K562 (cell line): ENCODE measurements around the gene ZNF546.

Experiments
- BHLHE40 ChIP-seq: IDR thresholded peaks from 2 replicates; pipeline ENCODE4 v1.6.1; 2011; ENCODE audit warnings: low read length, improper control_type of control experiment
- BRCA1 ChIP-seq, 2 experiments: fragments of 450-650 bp in 1 of 2; sonication (generic) in 1 of 2; formaldehyde crosslinking in 1 of 2; IDR thresholded peaks; 2 replicates each; pipeline versions ENCODE4 v1.5.0 to v1.6.1; 2017 to 2020; ENCODE audit warnings: mild to moderate bottlenecking in 1 of 2, missing genetic modification reagents in 1 of 2
- CBFB ChIP-seq: sonication (generic); formaldehyde crosslinking; IDR thresholded peaks from 2 replicates; pipeline ENCODE4 v1.4.0; 2020; ENCODE audit warnings: mild to moderate bottlenecking, missing genetic modification reagents
- ETS1 ChIP-seq: conservative IDR thresholded peaks from 2 replicates; pipeline ENCODE4 v1.6.1; 2011; ENCODE audit warnings: low read depth, mild to moderate bottlenecking, low read length; ENCODE audit not compliant: control insufficient read depth
- JUND ChIP-seq, 2 experiments: IDR thresholded peaks; 2 replicates in 1 of 2; 3 replicates in 1 of 2; pipeline ENCODE4 v1.6.1; 2011; ENCODE audit warnings: borderline replicate concordance in 2 of 2, low read depth in 2 of 2, low read length in 2 of 2, improper control_type of control experiment in 1 of 2, missing biosample characterization in 1 of 2, missing genetic modification characterization in 1 of 2, missing genetic modification reagents in 1 of 2
- MXD1 ChIP-seq: fragments of 250-450 bp; sonication (Bioruptor Pico); IDR thresholded peaks from 2 replicates; pipeline ENCODE4 v1.8.0; 2021; ENCODE audit warnings: borderline replicate concordance, mild to moderate bottlenecking, moderate library complexity; ENCODE audit not compliant: poor library complexity, severe bottlenecking
- RFX5 ChIP-seq: IDR thresholded peaks from 2 replicates; pipeline ENCODE4 v1.6.1; 2011; ENCODE audit warnings: low read depth, mild to moderate bottlenecking, improper control_type of control experiment, low read length
- SAP30 ChIP-seq: fragments of 200-600 bp; sonication (generic); IDR thresholded peaks from 2 replicates; pipeline ENCODE4 v1.6.1; 2012; ENCODE audit warnings: borderline replicate concordance, low read depth, mild to moderate bottlenecking, moderate library complexity, low read length, control low read depth, inconsistent platforms; ENCODE audit not compliant: insufficient read depth, poor library complexity, severe bottlenecking
- SIN3A ChIP-seq, 2 experiments: fragments of 150-350 bp in 1 of 2; IDR thresholded peaks; 2 replicates each; pipeline ENCODE4 v1.6.1; 2011 to 2016; ENCODE audit warnings: borderline replicate concordance in 2 of 2, low read depth in 2 of 2, low read length in 2 of 2, mild to moderate bottlenecking in 2 of 2, moderate library complexity in 2 of 2; ENCODE audit not compliant: control insufficient read depth in 1 of 2
- TF ChIP-seq, protein P1 (sequence below), 3 experiments: IDR thresholded peaks in 2 of 3; conservative IDR thresholded peaks in 1 of 3; 2 replicates each; pipeline ENCODE4 v1.5.1; 2011 to 2012; ENCODE audit warnings: low read length in 3 of 3, mild to moderate bottlenecking in 3 of 3, control low read depth in 2 of 3, improper control_type of control experiment in 1 of 3, inconsistent platforms in 1 of 3, low read depth in 1 of 3, mixed read lengths in 1 of 3, moderate library complexity in 1 of 3; ENCODE audit not compliant: insufficient read depth in 2 of 3
- TF ChIP-seq, protein P2 (sequence below): fragments of 250-450 bp; sonication (Bioruptor Pico); IDR thresholded peaks from 2 replicates; pipeline ENCODE4 v1.4.0; 2020; ENCODE audit warnings: mild to moderate bottlenecking, moderate library complexity
- TF ChIP-seq, protein P3 (sequence below): sonication (generic); formaldehyde crosslinking; IDR thresholded peaks from 2 replicates; pipeline ENCODE4 v1.8.1; 2023; ENCODE audit warnings: mild to moderate bottlenecking, missing genetic modification reagents

- TF ChIP-seq, protein P1, sequence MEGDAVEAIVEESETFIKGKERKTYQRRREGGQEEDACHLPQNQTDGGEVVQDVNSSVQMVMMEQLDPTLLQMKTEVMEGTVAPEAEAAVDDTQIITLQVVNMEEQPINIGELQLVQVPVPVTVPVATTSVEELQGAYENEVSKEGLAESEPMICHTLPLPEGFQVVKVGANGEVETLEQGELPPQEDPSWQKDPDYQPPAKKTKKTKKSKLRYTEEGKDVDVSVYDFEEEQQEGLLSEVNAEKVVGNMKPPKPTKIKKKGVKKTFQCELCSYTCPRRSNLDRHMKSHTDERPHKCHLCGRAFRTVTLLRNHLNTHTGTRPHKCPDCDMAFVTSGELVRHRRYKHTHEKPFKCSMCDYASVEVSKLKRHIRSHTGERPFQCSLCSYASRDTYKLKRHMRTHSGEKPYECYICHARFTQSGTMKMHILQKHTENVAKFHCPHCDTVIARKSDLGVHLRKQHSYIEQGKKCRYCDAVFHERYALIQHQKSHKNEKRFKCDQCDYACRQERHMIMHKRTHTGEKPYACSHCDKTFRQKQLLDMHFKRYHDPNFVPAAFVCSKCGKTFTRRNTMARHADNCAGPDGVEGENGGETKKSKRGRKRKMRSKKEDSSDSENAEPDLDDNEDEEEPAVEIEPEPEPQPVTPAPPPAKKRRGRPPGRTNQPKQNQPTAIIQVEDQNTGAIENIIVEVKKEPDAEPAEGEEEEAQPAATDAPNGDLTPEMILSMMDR (IDR thresholded peaks at IDR 0.05 in 2 of 3, conservative IDR thresholded peaks at IDR 0.05 in 1 of 3; ENCODE audit: insufficient read depth in 2 of 3, low read depth in 1 of 3, low read length in 3 of 3) = no peak
- TF ChIP-seq, protein P2, sequence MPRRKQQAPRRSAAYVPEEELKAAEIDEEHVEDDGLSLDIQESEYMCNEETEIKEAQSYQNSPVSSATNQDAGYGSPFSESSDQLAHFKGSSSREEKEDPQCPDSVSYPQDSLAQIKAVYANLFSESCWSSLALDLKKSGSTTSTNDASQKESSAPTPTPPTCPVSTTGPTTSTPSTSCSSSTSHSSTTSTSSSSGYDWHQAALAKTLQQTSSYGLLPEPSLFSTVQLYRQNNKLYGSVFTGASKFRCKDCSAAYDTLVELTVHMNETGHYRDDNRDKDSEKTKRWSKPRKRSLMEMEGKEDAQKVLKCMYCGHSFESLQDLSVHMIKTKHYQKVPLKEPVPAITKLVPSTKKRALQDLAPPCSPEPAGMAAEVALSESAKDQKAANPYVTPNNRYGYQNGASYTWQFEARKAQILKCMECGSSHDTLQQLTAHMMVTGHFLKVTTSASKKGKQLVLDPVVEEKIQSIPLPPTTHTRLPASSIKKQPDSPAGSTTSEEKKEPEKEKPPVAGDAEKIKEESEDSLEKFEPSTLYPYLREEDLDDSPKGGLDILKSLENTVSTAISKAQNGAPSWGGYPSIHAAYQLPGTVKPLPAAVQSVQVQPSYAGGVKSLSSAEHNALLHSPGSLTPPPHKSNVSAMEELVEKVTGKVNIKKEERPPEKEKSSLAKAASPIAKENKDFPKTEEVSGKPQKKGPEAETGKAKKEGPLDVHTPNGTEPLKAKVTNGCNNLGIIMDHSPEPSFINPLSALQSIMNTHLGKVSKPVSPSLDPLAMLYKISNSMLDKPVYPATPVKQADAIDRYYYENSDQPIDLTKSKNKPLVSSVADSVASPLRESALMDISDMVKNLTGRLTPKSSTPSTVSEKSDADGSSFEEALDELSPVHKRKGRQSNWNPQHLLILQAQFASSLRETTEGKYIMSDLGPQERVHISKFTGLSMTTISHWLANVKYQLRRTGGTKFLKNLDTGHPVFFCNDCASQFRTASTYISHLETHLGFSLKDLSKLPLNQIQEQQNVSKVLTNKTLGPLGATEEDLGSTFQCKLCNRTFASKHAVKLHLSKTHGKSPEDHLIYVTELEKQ (CRISPR knock-in tag) = no peak
- TF ChIP-seq SIN3A (IDR thresholded peaks at IDR 0.05; ENCODE audit: borderline replicate concordance in 2 of 2, control insufficient read depth in 1 of 2, low read depth in 2 of 2, low read length in 2 of 2) (no peak), BRCA1 (IDR thresholded peaks at IDR 0.05) (no peak), BRCA1 (CRISPR knock-in tag; IDR thresholded peaks at IDR 0.05) (no peak), MXD1 (no peak), BHLHE40 (no peak), RFX5 (no peak), SAP30 (no peak), ETS1 (no peak), JUND (IDR thresholded peaks at IDR 0.05; ENCODE audit: borderline replicate concordance, low read depth, low read length) (no peak), JUND (tag; IDR thresholded peaks at IDR 0.05; ENCODE audit: borderline replicate concordance, low read depth, low read length) (no peak), CBFB (CRISPR knock-in tag) (no peak)
- TF ChIP-seq, protein P3, sequence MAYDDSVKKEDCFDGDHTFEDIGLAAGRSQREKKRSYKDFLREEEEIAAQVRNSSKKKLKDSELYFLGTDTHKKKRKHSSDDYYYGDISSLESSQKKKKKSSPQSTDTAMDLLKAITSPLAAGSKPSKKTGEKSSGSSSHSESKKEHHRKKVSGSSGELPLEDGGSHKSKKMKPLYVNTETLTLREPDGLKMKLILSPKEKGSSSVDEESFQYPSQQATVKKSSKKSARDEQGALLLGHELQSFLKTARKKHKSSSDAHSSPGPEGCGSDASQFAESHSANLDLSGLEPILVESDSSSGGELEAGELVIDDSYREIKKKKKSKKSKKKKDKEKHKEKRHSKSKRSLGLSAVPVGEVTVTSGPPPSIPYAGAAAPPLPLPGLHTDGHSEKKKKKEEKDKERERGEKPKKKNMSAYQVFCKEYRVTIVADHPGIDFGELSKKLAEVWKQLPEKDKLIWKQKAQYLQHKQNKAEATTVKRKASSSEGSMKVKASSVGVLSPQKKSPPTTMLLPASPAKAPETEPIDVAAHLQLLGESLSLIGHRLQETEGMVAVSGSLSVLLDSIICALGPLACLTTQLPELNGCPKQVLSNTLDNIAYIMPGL (CRISPR knock-in tag) = no peak
Measured at GRCh38 chr19:40033989-40034560, 37.2 kb downstream of the ZNF546 start.
